Liver (tissue), 9 donors: ENCODE measurements around the gene ATP2C2. TPM values are rescaled to one million over a fixed set of nuclear protein-coding genes. Genes with fewer than 3 reads are reported as not detected.

ENCODE experiments used
- DNase-seq: peaks from one replicate; pipeline ENCODE4 v3.0.0-alpha.2; 2017; ENCODE audit warnings: low spot score
- H3K27ac ChIP-seq, 2 donors: one replicate each; pipeline ENCODE4 v1.7.0; 2013; ENCODE audit warnings: inconsistent platforms in 2 of 2, low read length in 2 of 2, control low read depth in 1 of 2, low read depth in 1 of 2, mild to moderate bottlenecking in 1 of 2
- H3K27me3 ChIP-seq, 4 donors: one replicate each; pipeline versions ENCODE4 v1.6.1 to v1.7.0; 2013; ENCODE audit warnings: low read length in 3 of 4, inconsistent platforms in 1 of 4, mild to moderate bottlenecking in 1 of 4, moderate library complexity in 1 of 4; ENCODE audit not compliant: control insufficient read depth in 4 of 4, insufficient read depth in 4 of 4
- H3K36me3 ChIP-seq, 4 donors: one replicate each; pipeline versions ENCODE4 v1.6.1 to v1.7.0; 2013; ENCODE audit warnings: low read length in 3 of 4, mild to moderate bottlenecking in 3 of 4, low read depth in 1 of 4, moderate library complexity in 1 of 4; ENCODE audit not compliant: control insufficient read depth in 4 of 4, insufficient read depth in 3 of 4
- H3K4me1 ChIP-seq, 4 donors: one replicate each; pipeline versions ENCODE4 v1.6.1 to v1.7.0; 2013; ENCODE audit warnings: low read length in 3 of 4, mild to moderate bottlenecking in 3 of 4, moderate library complexity in 1 of 4; ENCODE audit not compliant: control insufficient read depth in 4 of 4, insufficient read depth in 4 of 4
- H3K4me3 ChIP-seq, 3 donors: one replicate each; pipeline versions ENCODE4 v1.6.1 to v1.7.0; 2013; ENCODE audit warnings: low read length in 3 of 3, control low read depth in 1 of 3, low read depth in 1 of 3, mild to moderate bottlenecking in 1 of 3
- H3K9ac ChIP-seq, 2 donors: one replicate each; pipeline ENCODE4 v1.7.0; 2013; ENCODE audit warnings: low read length in 2 of 2, mild to moderate bottlenecking in 2 of 2, moderate library complexity in 2 of 2, control low read depth in 1 of 2, low read depth in 1 of 2
- H3K9me3 ChIP-seq, 4 donors: one replicate each; pipeline versions ENCODE4 v1.6.1 to v1.7.0; 2013; ENCODE audit warnings: low read length in 3 of 4; ENCODE audit not compliant: control insufficient read depth in 4 of 4
- EGR1 ChIP-seq, 2 donors: IDR thresholded peaks; 2 replicates each; pipeline ENCODE4 v1.6.1; 2016 to 2018; ENCODE audit warnings: antibody characterized with exemption in 2 of 2, low read depth in 2 of 2
- FOXA1 ChIP-seq: IDR thresholded peaks from 2 replicates; pipeline ENCODE4 v1.6.1; 2016; ENCODE audit warnings: antibody characterized with exemption
- FOXA2 ChIP-seq: IDR thresholded peaks from 2 replicates; pipeline ENCODE4 v1.6.1; 2016; ENCODE audit warnings: antibody characterized with exemption
- GABPA ChIP-seq, 2 donors: IDR thresholded peaks in 1 of 2; conservative IDR thresholded peaks in 1 of 2; 2 replicates each; pipeline ENCODE4 v1.6.1; 2016; ENCODE audit warnings: antibody characterized with exemption in 2 of 2, mild to moderate bottlenecking in 1 of 2, moderate library complexity in 1 of 2
- HNF4A ChIP-seq, 2 donors: conservative IDR thresholded peaks; 2 replicates each; pipeline ENCODE4 v1.6.1; 2016; ENCODE audit warnings: antibody characterized with exemption in 2 of 2, mild to moderate bottlenecking in 2 of 2
- HNF4G ChIP-seq: IDR thresholded peaks from 2 replicates; pipeline ENCODE4 v1.6.1; 2016; ENCODE audit warnings: antibody characterized with exemption
- JUND ChIP-seq, 2 donors: IDR thresholded peaks; 2 replicates each; pipeline ENCODE4 v1.6.1; 2016; ENCODE audit warnings: antibody characterized with exemption in 2 of 2
- RAD21 ChIP-seq, 2 donors: IDR thresholded peaks; 2 replicates each; pipeline ENCODE4 v1.6.1; 2016; ENCODE audit warnings: antibody characterized with exemption in 2 of 2, mild to moderate bottlenecking in 2 of 2
- RXRA ChIP-seq, 2 donors: IDR thresholded peaks; 2 replicates each; pipeline ENCODE4 v1.6.1; 2017 to 2018; ENCODE audit warnings: antibody characterized with exemption in 2 of 2, mild to moderate bottlenecking in 1 of 2
- SP1 ChIP-seq: IDR thresholded peaks from 2 replicates; pipeline ENCODE4 v1.6.1; 2018; ENCODE audit warnings: antibody characterized with exemption, mild to moderate bottlenecking
- TAF1 ChIP-seq: conservative IDR thresholded peaks from 2 replicates; pipeline ENCODE4 v1.6.1; 2016; ENCODE audit warnings: antibody characterized with exemption, mild to moderate bottlenecking
- WGBS: extraction: QIAGEN DNeasy Blood & Tissue Kit; methylation state at CpG from one replicate; pipeline ENCODE4 v1.1.7; 2013; 5-methylcytosine and 5-hydroxymethylcytosine counted together
- polyA plus RNA-seq, 2 donors: library from polyadenylated mRNA; stranded (reverse) in 1 of 2; unstranded in 1 of 2; fragments of 200-250 nt in 1 of 2; fragments of >200 nt in 1 of 2; fragmentation: Nextera tagmentation in 1 of 2; extraction: Ambion mirVana in 1 of 2; gene quantifications; one replicate each; pipeline versions ENCODE4 v1.2.1 to v1.2.3, GENCODE V29; 2013 to 2015
- total RNA-seq, 2 donors: library from RNA; depleted of rRNA; stranded (reverse); fragments of >200 nt; gene quantifications; one replicate each; pipeline ENCODE4 v1.2.3, GENCODE V29; 2014
- TF ChIP-seq, protein P1 (sequence below): IDR thresholded peaks from 2 replicates; pipeline ENCODE4 v1.6.1; 2016; ENCODE audit warnings: antibody characterized with exemption, mild to moderate bottlenecking
- TF ChIP-seq, protein P2 (sequence below): IDR thresholded peaks from 2 replicates; pipeline ENCODE4 v1.6.1; 2016; ENCODE audit warnings: antibody characterized with exemption
- TF ChIP-seq, protein P3 (sequence below): fragments of 150-350 bp; IDR thresholded peaks from 2 replicates; pipeline ENCODE4 v1.5.1; 2017; ENCODE audit warnings: improper control_type of control experiment, low read depth, low read length; ENCODE audit not compliant: missing input control
- TF ChIP-seq, protein P4 (sequence below): IDR thresholded peaks from 2 replicates; pipeline ENCODE4 v1.6.1; 2016; ENCODE audit warnings: antibody characterized with exemption
- TF ChIP-seq, protein P5 (sequence below): IDR thresholded peaks from 2 replicates; pipeline ENCODE4 v1.6.1; 2016; ENCODE audit warnings: antibody characterized with exemption
- donor health status: healthy.
- donor health status: healthy.
- donor health status: healthy.
- donor health status: healthy.
- donor health status: healthy.

Gene ATP2C2
- total and polyA plus RNA-seq, 4 donors = 0.05 to 0.33 (median 0.22) TPM

DNA sequence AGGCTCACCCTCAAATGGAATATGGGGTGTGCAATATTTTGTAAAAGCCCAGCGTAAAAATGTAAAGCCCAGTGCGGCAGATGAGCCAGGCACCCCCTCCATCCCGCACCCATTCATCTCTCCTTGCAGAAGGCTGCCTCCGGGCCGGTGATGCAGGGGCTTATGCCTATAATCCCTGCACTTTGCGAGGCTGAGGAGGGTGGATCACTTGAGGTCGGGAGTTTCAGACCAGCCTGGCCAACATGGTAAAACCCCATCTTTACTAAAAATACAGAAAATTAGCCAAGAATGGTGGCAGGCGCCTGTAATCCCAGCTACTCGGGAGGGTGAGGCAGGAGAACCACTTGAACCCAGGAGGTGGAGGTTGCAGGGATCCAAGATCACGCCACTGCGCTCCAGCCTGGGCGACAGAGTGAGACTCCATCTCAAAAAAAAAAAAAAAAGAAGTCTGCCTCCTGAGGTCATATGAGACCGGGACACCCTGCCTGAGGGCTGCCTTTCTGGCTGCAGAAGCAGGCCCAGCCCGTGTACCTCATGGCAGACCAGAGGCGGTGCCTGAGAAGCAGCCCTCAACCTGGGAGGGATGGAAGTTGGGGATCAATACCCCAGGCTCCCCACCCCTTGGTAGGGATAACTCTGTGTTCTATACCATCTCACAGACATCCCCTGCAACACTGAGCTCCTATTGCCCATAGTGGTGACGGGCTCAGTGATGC lies 17.5 kb upstream of the ATP2C2 start:
- Histone ChIP-seq H3K27me3 (no peaks in the 10 kb centered on the region), H3K4me1 (no peaks in the 10 kb centered on the region), H3K9ac (no peak overlapping the region), H3K9me3 (no peaks in the 10 kb centered on the region), H3K27ac (no peak overlapping the region), H3K4me3 (no peak overlapping the region), H3K36me3 (no peaks in the 10 kb centered on the region)
- no peak for DNase-seq
- TF ChIP-seq, protein P1, sequence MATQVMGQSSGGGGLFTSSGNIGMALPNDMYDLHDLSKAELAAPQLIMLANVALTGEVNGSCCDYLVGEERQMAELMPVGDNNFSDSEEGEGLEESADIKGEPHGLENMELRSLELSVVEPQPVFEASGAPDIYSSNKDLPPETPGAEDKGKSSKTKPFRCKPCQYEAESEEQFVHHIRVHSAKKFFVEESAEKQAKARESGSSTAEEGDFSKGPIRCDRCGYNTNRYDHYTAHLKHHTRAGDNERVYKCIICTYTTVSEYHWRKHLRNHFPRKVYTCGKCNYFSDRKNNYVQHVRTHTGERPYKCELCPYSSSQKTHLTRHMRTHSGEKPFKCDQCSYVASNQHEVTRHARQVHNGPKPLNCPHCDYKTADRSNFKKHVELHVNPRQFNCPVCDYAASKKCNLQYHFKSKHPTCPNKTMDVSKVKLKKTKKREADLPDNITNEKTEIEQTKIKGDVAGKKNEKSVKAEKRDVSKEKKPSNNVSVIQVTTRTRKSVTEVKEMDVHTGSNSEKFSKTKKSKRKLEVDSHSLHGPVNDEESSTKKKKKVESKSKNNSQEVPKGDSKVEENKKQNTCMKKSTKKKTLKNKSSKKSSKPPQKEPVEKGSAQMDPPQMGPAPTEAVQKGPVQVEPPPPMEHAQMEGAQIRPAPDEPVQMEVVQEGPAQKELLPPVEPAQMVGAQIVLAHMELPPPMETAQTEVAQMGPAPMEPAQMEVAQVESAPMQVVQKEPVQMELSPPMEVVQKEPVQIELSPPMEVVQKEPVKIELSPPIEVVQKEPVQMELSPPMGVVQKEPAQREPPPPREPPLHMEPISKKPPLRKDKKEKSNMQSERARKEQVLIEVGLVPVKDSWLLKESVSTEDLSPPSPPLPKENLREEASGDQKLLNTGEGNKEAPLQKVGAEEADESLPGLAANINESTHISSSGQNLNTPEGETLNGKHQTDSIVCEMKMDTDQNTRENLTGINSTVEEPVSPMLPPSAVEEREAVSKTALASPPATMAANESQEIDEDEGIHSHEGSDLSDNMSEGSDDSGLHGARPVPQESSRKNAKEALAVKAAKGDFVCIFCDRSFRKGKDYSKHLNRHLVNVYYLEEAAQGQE = no peak
- TF ChIP-seq TAF1 (no peak), FOXA1 (no peak), HNF4G (no peak), JUND (IDR thresholded peaks at IDR 0.05) (no peak), RAD21 (IDR thresholded peaks at IDR 0.05) (no peak), RXRA (IDR thresholded peaks at IDR 0.05) (no peak)
- TF ChIP-seq, protein P2, sequence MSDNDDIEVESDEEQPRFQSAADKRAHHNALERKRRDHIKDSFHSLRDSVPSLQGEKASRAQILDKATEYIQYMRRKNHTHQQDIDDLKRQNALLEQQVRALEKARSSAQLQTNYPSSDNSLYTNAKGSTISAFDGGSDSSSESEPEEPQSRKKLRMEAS = no peak
- TF ChIP-seq, protein P3, sequence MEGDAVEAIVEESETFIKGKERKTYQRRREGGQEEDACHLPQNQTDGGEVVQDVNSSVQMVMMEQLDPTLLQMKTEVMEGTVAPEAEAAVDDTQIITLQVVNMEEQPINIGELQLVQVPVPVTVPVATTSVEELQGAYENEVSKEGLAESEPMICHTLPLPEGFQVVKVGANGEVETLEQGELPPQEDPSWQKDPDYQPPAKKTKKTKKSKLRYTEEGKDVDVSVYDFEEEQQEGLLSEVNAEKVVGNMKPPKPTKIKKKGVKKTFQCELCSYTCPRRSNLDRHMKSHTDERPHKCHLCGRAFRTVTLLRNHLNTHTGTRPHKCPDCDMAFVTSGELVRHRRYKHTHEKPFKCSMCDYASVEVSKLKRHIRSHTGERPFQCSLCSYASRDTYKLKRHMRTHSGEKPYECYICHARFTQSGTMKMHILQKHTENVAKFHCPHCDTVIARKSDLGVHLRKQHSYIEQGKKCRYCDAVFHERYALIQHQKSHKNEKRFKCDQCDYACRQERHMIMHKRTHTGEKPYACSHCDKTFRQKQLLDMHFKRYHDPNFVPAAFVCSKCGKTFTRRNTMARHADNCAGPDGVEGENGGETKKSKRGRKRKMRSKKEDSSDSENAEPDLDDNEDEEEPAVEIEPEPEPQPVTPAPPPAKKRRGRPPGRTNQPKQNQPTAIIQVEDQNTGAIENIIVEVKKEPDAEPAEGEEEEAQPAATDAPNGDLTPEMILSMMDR = no peak
- 79% methylated on average over 16 of the region's 16 CpGs for WGBS

DNA sequence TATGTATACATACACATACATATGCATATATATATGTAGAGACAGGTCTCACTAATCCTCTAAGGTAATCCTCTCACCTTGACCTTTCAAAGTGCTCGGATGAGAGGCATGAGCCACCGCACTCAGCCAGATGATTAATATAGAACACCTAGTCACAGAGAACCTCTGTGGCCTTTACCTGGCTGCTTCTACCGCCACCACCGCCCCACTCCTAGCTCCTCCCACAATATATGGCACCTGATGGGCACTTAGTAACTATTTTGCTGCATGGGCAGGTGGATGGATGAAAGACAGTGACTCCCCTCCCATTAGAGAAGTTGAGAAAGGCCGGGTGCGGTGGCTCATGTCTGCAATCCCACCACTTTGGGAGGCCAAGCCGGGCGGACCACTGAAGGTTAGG lies 16.7 kb upstream of the ATP2C2 start:
- H3K27ac ChIP-seq = no peak overlapping the region
- H3K36me3 ChIP-seq = no peaks in the 10 kb centered on the region
- H3K4me3 ChIP-seq = no peak overlapping the region
- WGBS = 90% methylated on average over 8 of the region's 8 CpGs
- H3K4me1 ChIP-seq = no peaks in the 10 kb centered on the region
- H3K9me3 ChIP-seq = no peaks in the 10 kb centered on the region
- H3K9ac ChIP-seq = no peak overlapping the region
- TF ChIP-seq, protein P2 = no peak
- TF ChIP-seq, protein P4, sequence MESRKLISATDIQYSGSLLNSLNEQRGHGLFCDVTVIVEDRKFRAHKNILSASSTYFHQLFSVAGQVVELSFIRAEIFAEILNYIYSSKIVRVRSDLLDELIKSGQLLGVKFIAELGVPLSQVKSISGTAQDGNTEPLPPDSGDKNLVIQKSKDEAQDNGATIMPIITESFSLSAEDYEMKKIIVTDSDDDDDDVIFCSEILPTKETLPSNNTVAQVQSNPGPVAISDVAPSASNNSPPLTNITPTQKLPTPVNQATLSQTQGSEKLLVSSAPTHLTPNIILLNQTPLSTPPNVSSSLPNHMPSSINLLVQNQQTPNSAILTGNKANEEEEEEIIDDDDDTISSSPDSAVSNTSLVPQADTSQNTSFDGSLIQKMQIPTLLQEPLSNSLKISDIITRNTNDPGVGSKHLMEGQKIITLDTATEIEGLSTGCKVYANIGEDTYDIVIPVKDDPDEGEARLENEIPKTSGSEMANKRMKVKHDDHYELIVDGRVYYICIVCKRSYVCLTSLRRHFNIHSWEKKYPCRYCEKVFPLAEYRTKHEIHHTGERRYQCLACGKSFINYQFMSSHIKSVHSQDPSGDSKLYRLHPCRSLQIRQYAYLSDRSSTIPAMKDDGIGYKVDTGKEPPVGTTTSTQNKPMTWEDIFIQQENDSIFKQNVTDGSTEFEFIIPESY = no peak
- TF ChIP-seq FOXA2 (no peak), HNF4A (conservative IDR thresholded peaks at IDR 0.05) (no peak), RXRA (IDR thresholded peaks at IDR 0.05) (no peak), HNF4G (no peak), FOXA1 (no peak), TAF1 (no peak), SP1 (no peak), EGR1 (IDR thresholded peaks at IDR 0.05; ENCODE audit: low read depth in 2 of 2) (no peak), GABPA (IDR thresholded peaks at IDR 0.05 in 1 of 2, conservative IDR thresholded peaks at IDR 0.05 in 1 of 2) (no peak), JUND (IDR thresholded peaks at IDR 0.05) (no peak)
- TF ChIP-seq, protein P5, sequence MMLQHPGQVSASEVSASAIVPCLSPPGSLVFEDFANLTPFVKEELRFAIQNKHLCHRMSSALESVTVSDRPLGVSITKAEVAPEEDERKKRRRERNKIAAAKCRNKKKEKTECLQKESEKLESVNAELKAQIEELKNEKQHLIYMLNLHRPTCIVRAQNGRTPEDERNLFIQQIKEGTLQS = no peak
- TF ChIP-seq, protein P3 = no peak
- TF ChIP-seq, protein P1 = no peak
- H3K27me3 ChIP-seq = no peaks in the 10 kb centered on the region
- DNase-seq = no peak
